ENCODE results near the gene AFF1.

The AFF1 gene

GRCh38 chr4:86895692-86896488, 38.9 kb upstream of the AFF1 start:
- peak; percentile 69 for DNase-seq (ENCODE audit: low spot score)
- TF ChIP-seq, protein P1, sequence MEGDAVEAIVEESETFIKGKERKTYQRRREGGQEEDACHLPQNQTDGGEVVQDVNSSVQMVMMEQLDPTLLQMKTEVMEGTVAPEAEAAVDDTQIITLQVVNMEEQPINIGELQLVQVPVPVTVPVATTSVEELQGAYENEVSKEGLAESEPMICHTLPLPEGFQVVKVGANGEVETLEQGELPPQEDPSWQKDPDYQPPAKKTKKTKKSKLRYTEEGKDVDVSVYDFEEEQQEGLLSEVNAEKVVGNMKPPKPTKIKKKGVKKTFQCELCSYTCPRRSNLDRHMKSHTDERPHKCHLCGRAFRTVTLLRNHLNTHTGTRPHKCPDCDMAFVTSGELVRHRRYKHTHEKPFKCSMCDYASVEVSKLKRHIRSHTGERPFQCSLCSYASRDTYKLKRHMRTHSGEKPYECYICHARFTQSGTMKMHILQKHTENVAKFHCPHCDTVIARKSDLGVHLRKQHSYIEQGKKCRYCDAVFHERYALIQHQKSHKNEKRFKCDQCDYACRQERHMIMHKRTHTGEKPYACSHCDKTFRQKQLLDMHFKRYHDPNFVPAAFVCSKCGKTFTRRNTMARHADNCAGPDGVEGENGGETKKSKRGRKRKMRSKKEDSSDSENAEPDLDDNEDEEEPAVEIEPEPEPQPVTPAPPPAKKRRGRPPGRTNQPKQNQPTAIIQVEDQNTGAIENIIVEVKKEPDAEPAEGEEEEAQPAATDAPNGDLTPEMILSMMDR (IDR thresholded peaks at IDR 0.05; ENCODE audit: borderline replicate concordance, control extremely low read depth, extremely low read depth, insufficient read depth, missing control alignments), result peak; percentile 65
- in situ Hi-C loops (cut with MboI; ENCODE audit: low sequenced_read_pairs, unreplicated experiment), result loop anchor here (5.0 kb wide), 1 partner anchor 404 kb away; no protein-coding TSS in a partner anchor

GRCh38 chr4:86896596-86896995, 38.2 kb upstream of the AFF1 start:
- no peak for DNase-seq (ENCODE audit: low spot score)
- TF ChIP-seq, protein P1 (IDR thresholded peaks at IDR 0.05; ENCODE audit: borderline replicate concordance, control extremely low read depth, extremely low read depth, insufficient read depth, missing control alignments), result no peak
- in situ Hi-C loops (cut with MboI; ENCODE audit: low sequenced_read_pairs, unreplicated experiment), result loop anchor here (5.0 kb wide), 1 partner anchor 404 kb away; no protein-coding TSS in a partner anchor

DNA sequence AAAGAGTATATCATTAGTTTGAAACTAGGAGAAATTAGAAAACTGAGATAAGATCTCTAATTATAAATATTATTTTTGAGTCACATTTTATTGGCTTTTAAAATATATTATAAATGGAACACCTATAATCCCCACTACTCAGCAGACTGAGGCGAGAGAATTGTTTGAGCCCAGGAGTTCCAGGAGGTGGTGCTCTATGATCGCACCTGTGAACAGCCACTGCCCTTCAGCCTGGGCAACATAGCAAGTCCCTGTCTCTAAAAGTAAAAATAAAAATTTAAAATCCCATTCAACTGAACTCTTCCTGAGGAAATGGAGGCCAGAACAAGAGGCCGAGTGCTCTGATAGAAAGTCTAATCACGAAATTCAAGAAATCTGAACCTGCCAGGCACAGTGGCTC, 36.2 kb upstream of the AFF1 start:
- in situ Hi-C loops (cut with MboI; ENCODE audit: low sequenced_read_pairs, unreplicated experiment), result loop anchor here (5.0 kb wide), 1 partner anchor 406 kb away; no protein-coding TSS in a partner anchor
- no peak for DNase-seq (ENCODE audit: low spot score)
- TF ChIP-seq, protein P1 (IDR thresholded peaks at IDR 0.05; ENCODE audit: borderline replicate concordance, control extremely low read depth, extremely low read depth, insufficient read depth, missing control alignments), result peak; percentile 26

DNA sequence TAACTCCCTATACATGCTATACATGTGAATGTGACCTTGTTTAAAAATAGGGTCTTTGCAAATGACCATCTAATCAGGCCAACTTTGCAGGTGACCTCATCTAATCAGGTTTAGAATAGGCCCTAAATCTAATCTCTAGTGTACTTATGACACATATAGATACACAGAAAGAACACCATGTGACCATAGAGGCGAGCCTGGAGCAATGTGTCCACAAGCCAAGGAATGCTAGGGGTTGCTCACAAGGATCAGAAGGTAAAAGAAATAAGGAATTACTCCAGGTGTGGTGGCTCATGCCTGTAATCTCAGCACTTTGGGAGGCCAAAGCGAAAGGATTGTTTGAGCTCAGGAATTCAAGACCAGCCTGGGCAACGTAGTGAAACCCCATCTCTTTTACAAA, 32.9 kb upstream of the AFF1 start:
- TF ChIP-seq, protein P1 (IDR thresholded peaks at IDR 0.05; ENCODE audit: borderline replicate concordance, control extremely low read depth, extremely low read depth, insufficient read depth, missing control alignments), result no peak
- in situ Hi-C loops (cut with MboI; ENCODE audit: low sequenced_read_pairs, unreplicated experiment), result no loop called here
- DNase-seq (ENCODE audit: low spot score), result no peak

DNA sequence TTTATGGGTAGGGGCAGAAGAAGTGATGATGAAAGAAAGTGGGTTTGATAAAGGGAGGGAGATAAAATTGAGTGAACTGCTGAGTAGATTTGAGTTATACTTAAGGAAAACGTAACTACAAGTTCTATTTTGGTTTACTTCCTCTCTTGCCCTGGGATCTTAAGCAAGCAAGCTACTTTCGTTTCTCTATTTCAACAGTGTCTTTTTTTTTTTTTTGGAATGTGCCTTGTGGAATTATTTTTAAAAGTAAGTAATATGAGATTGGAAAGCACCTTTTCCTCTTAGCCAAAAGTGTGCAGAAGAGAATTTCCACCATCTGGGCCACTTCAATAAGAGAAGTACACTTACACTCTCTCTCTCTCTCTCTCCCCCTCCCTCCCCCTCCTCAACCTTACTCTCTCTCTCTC, 26.6 kb upstream of the AFF1 start:
- no peak for DNase-seq (ENCODE audit: low spot score)
- TF ChIP-seq, protein P1 (IDR thresholded peaks at IDR 0.05; ENCODE audit: borderline replicate concordance, control extremely low read depth, extremely low read depth, insufficient read depth, missing control alignments), result no peak
- in situ Hi-C loops (cut with MboI; ENCODE audit: low sequenced_read_pairs, unreplicated experiment), result no loop called here

DNA sequence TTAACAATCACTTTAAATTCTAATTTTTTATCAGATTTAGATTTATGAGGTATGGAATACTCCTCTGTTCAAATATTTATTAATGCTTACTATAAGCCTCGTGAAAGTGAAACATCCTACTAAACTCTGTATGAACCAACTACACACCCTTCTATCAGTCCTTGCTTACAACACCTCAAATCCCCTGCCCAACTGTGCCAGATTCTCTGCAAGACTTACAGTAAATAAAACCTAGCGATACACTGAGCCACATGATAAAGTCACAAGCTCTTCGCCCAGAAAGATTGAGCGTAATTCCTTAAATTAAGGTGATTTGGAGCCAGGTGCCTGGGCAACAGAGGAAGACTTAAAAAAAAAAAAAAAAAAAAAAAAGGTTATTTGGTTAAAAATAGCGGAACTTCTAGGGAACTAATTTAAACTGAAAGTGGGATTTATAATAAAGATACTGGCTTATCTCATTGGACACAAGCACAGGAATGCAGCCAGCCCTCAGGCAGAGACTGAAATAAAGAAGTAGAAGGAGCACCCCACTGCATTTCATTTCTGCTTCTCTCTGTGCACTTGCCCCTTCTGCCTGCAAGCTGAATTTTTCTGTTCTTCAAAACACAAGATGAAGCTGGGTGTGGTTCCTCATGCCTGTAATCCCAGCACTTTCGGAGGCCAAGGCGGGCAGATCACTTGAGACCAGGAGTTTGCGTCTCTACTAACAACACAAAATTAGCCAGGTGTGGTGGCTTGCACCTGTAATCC, 25.1 kb upstream of the AFF1 start:
- in situ Hi-C loops (cut with MboI; ENCODE audit: low sequenced_read_pairs, unreplicated experiment), result no loop called here
- TF ChIP-seq, protein P1 (IDR thresholded peaks at IDR 0.05; ENCODE audit: borderline replicate concordance, control extremely low read depth, extremely low read depth, insufficient read depth, missing control alignments), result no peak
- DNase-seq (ENCODE audit: low spot score), result no peak
